HepG2 (cell line): ENCODE measurements around the gene UTS2R. TPM values are rescaled to one million over a fixed set of nuclear protein-coding genes. Genes with fewer than 3 reads are reported as not detected.

Experiments used
- AKNA ChIP-seq: sonication (generic); formaldehyde crosslinking; IDR thresholded peaks from 2 replicates; pipeline ENCODE4 v1.4.0; 2020; ENCODE audit warnings: missing genetic modification reagents, borderline replicate concordance
- ARNT2 ChIP-seq: sonication (generic); formaldehyde crosslinking; IDR thresholded peaks from 2 replicates; pipeline ENCODE4 v1.8.0; 2022; ENCODE audit warnings: mild to moderate bottlenecking, low read depth, missing genetic modification reagents, moderate library complexity
- CENPX ChIP-seq: sonication (generic); formaldehyde crosslinking; IDR thresholded peaks from 2 replicates; pipeline ENCODE4 v1.9.0; 2021; ENCODE audit warnings: mild to moderate bottlenecking, missing genetic modification reagents, moderate library complexity
- FOXM1 ChIP-seq: sonication (generic); formaldehyde crosslinking; IDR thresholded peaks from 2 replicates; pipeline ENCODE4 v1.5.0; 2020; ENCODE audit warnings: missing genetic modification reagents
- HNRNPL ChIP-seq: fragments of 200-400 bp; formaldehyde crosslinking; IDR thresholded peaks from 2 replicates; pipeline ENCODE4 v1.6.1; 2017; ENCODE audit warnings: mild to moderate bottlenecking, low read depth, low read length
- HOXA7 ChIP-seq: sonication (generic); formaldehyde crosslinking; IDR thresholded peaks from 2 replicates; pipeline ENCODE4 v1.8.1; 2022; ENCODE audit warnings: mild to moderate bottlenecking, missing genetic modification reagents, moderate library complexity
- ISL2 ChIP-seq: sonication (generic); formaldehyde crosslinking; IDR thresholded peaks from 2 replicates; pipeline ENCODE4 v1.5.0; 2020; ENCODE audit warnings: missing genetic modification reagents
- JUNB ChIP-seq: sonication (generic); formaldehyde crosslinking; IDR thresholded peaks from 2 replicates; pipeline ENCODE4 v1.8.0; 2022; ENCODE audit warnings: missing genetic modification reagents, mild to moderate bottlenecking, borderline replicate concordance
- KLF16 ChIP-seq, 2 experiments: sonication (generic) in 1 of 2; formaldehyde crosslinking in 1 of 2; IDR thresholded peaks; 2 replicates each; pipeline versions ENCODE4 v1.6.1 to v1.8.0; 2016 to 2023; ENCODE audit warnings: missing genetic modification reagents in 2 of 2, missing compliant biosample characterization in 1 of 2
- RXRB ChIP-seq: IDR thresholded peaks from 2 replicates; pipeline ENCODE4 v1.6.1; 2016; ENCODE audit warnings: borderline replicate concordance, missing genetic modification reagents, missing compliant biosample characterization
- SRSF9 ChIP-seq: fragments of 200-400 bp; formaldehyde crosslinking; IDR thresholded peaks from 2 replicates; pipeline ENCODE4 v1.6.1; 2018; ENCODE audit warnings: borderline replicate concordance, mild to moderate bottlenecking, low read depth, low read length; ENCODE audit not compliant: insufficient read depth, poor library complexity, severe bottlenecking
- ZFX ChIP-seq: sonication (generic); formaldehyde crosslinking; IDR thresholded peaks from 2 replicates; pipeline ENCODE4 v1.4.0; 2020; ENCODE audit warnings: mild to moderate bottlenecking, low read depth, missing genetic modification reagents, moderate library complexity
- ZNF143 ChIP-seq: sonication (generic); formaldehyde crosslinking; IDR thresholded peaks from 2 replicates; pipeline ENCODE4 v1.4.0; 2020; ENCODE audit warnings: missing genetic modification reagents
- ZNF251 ChIP-seq: sonication (generic); formaldehyde crosslinking; IDR thresholded peaks from 2 replicates; pipeline ENCODE4 v1.9.0; 2021; ENCODE audit warnings: mild to moderate bottlenecking, missing genetic modification reagents
- ZNF264 ChIP-seq: sonication (generic); formaldehyde crosslinking; IDR thresholded peaks from 2 replicates; pipeline ENCODE4 v1.4.0; 2020; ENCODE audit warnings: missing genetic modification reagents
- ZNF337 ChIP-seq: sonication (generic); formaldehyde crosslinking; IDR thresholded peaks from 2 replicates; pipeline ENCODE4 v1.5.1; 2020; ENCODE audit warnings: missing genetic modification reagents, low read depth, mild to moderate bottlenecking, borderline replicate concordance
- ZNF431 ChIP-seq: sonication (generic); formaldehyde crosslinking; IDR thresholded peaks from 2 replicates; pipeline ENCODE4 v1.9.0; 2022; ENCODE audit warnings: missing genetic modification reagents, low read depth, mild to moderate bottlenecking, borderline replicate concordance
- ZNF615 ChIP-seq: sonication (generic); formaldehyde crosslinking; IDR thresholded peaks from 2 replicates; pipeline ENCODE4 v1.5.0; 2020; ENCODE audit warnings: mild to moderate bottlenecking, missing genetic modification reagents, borderline replicate concordance
- ZNF644 ChIP-seq: IDR thresholded peaks from 2 replicates; pipeline ENCODE4 v1.6.1; 2016; ENCODE audit warnings: low read depth
- ZNF775 ChIP-seq: sonication (generic); formaldehyde crosslinking; IDR thresholded peaks from 2 replicates; pipeline ENCODE4 v1.4.0; 2020; ENCODE audit warnings: missing genetic modification reagents, mild to moderate bottlenecking, moderate library complexity, borderline replicate concordance
- ZNF781 ChIP-seq: sonication (generic); formaldehyde crosslinking; IDR thresholded peaks from 2 replicates; pipeline ENCODE4 v1.5.1; 2020; ENCODE audit warnings: borderline replicate concordance, mild to moderate bottlenecking, missing genetic modification reagents; ENCODE audit errors: not compliant biosample characterization
- ZNF850 ChIP-seq: sonication (generic); formaldehyde crosslinking; conservative IDR thresholded peaks from 2 replicates; pipeline ENCODE4 v1.9.0; 2021; ENCODE audit warnings: mild to moderate bottlenecking, missing genetic modification reagents
- polyA plus RNA-seq, 8 experiments: library from polyadenylated mRNA; depleted of rRNA in 3 of 8; stranded (reverse) in 7 of 8; unstranded in 1 of 8; fragments of >200 nt; fragmentation: Illumina TruSeq in 4 of 8; extraction: Trizol in 4 of 8; gene quantifications; 2 replicates each; pipeline versions ENCODE4 v1.2.1 to v1.2.3, GENCODE V29; 2011 to 2016; ENCODE audit warnings: low read depth in 4 of 8, missing spikeins in 1 of 8, mixed read lengths in 1 of 8; ENCODE audit not compliant: insufficient read depth in 1 of 8
- total RNA-seq, 5 experiments: library from RNA; depleted of rRNA; stranded (reverse); fragments of >200 nt; fragmentation: Illumina TruSeq; extraction: Trizol; gene quantifications; 2 replicates each; pipeline ENCODE4 v1.2.3, GENCODE V29; 2016; ENCODE audit warnings: low read depth in 1 of 5
- TF ChIP-seq, protein P1 (sequence below): IDR thresholded peaks from 2 replicates; pipeline ENCODE4 v1.6.1; 2016; ENCODE audit warnings: missing compliant biosample characterization, missing genetic modification reagents, borderline replicate concordance

Gene UTS2R
- total and polyA plus RNA-seq, 2 of the 13 experiments (the other 11 are each of a cell fraction or from before 2014, with no cell fraction given) = 0.13 to 0.15 TPM

- TF ChIP-seq ZNF615 (CRISPR knock-in tag) = no peak
- TF ChIP-seq JUNB = no peak
- no peak; the same call in 1 of the 2 replicates for TF ChIP-seq FOXM1 (CRISPR knock-in tag)
- TF ChIP-seq ZNF644 (CRISPR knock-in tag) = no peak
- 0 out of 2 replicates have a peak, but pooled peaks have one; percentile 45 for TF ChIP-seq ZNF431 (CRISPR knock-in tag)
- TF ChIP-seq CENPX (CRISPR knock-in tag) = no peak
- TF ChIP-seq ARNT2 = peak; percentile 98
- TF ChIP-seq ZNF337 = no peak; the same call in 1 of the 2 replicates
- TF ChIP-seq ZNF143 (CRISPR knock-in tag) = no peak
- TF ChIP-seq KLF16 (CRISPR knock-in tag; IDR thresholded peaks at IDR 0.05) = peak in 1 of 2 experiments; percentile 55; a peak in 1 of 4 replicates
- no peak for TF ChIP-seq ZNF251 (CRISPR knock-in tag)
- TF ChIP-seq ZFX (CRISPR knock-in tag) = peak; percentile 99
- TF ChIP-seq ZNF781 = peak; percentile 58
- no peak for TF ChIP-seq HOXA7 (CRISPR knock-in tag)
- TF ChIP-seq AKNA (CRISPR knock-in tag) = no peak
- no peak for TF ChIP-seq HNRNPL
- TF ChIP-seq SRSF9 = no peak
- no peak for TF ChIP-seq RXRB (CRISPR knock-in tag)
- TF ChIP-seq ZNF775 (CRISPR knock-in tag) = no peak
- 0 out of 2 replicates have a peak, but pooled peaks have one; percentile 1 for TF ChIP-seq ISL2 (CRISPR knock-in tag)
- TF ChIP-seq, protein P1, sequence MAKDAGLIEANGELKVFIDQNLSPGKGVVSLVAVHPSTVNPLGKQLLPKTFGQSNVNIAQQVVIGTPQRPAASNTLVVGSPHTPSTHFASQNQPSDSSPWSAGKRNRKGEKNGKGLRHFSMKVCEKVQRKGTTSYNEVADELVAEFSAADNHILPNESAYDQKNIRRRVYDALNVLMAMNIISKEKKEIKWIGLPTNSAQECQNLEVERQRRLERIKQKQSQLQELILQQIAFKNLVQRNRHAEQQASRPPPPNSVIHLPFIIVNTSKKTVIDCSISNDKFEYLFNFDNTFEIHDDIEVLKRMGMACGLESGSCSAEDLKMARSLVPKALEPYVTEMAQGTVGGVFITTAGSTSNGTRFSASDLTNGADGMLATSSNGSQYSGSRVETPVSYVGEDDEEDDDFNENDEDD (CRISPR knock-in tag) = peak; percentile 83
- 0 out of 2 replicates have a peak, but pooled peaks have one; percentile 25 for TF ChIP-seq ZNF850
- no peak for TF ChIP-seq ZNF264 (CRISPR knock-in tag)
These were observed 46.7 kb downstream of the UTS2R start, which contains the start of the genes HEXD and OGFOD3 (continued) for GRCh38 chr17:82418001-82418986.
